Esophagus (tissue), 2 donors: ENCODE results near the gene KLHL25. TPM values are rescaled to one million over a fixed set of nuclear protein-coding genes. Genes with fewer than 3 reads are reported as not detected.

Experiments
- H3K27ac ChIP-seq, 2 donors: one replicate each; pipeline ENCODE4 v1.5.1; 2013; ENCODE audit warnings: low read depth in 2 of 2, mild to moderate bottlenecking in 2 of 2, inconsistent platforms in 1 of 2, low read length in 1 of 2, moderate library complexity in 1 of 2
- H3K27me3 ChIP-seq, 2 donors: one replicate each; pipeline ENCODE4 v1.6.1; 2013; ENCODE audit warnings: low read length in 2 of 2, control low read depth in 1 of 2, mild to moderate bottlenecking in 1 of 2; ENCODE audit not compliant: insufficient read depth in 2 of 2, control insufficient read depth in 1 of 2
- H3K36me3 ChIP-seq, 2 donors: one replicate each; pipeline ENCODE4 v1.6.1; 2013; ENCODE audit warnings: low read length in 1 of 2; ENCODE audit not compliant: control insufficient read depth in 2 of 2, insufficient read depth in 2 of 2
- H3K4me1 ChIP-seq, 2 donors: one replicate each; pipeline ENCODE4 v1.6.1; 2013; ENCODE audit warnings: low read length in 1 of 2; ENCODE audit not compliant: control insufficient read depth in 2 of 2, insufficient read depth in 2 of 2
- H3K4me3 ChIP-seq, 2 donors: one replicate each; pipeline ENCODE4 v1.5.1; 2013; ENCODE audit warnings: low read length in 2 of 2, mild to moderate bottlenecking in 2 of 2, low read depth in 1 of 2, moderate library complexity in 1 of 2
- H3K9me3 ChIP-seq, 2 donors: one replicate each; pipeline ENCODE4 v1.6.1; 2013; ENCODE audit warnings: mild to moderate bottlenecking in 2 of 2, low read depth in 1 of 2, low read length in 1 of 2, moderate library complexity in 1 of 2; ENCODE audit not compliant: control insufficient read depth in 2 of 2, insufficient read depth in 1 of 2
- WGBS, 2 donors: extraction: QIAGEN DNeasy Blood & Tissue Kit; methylation state at CpG; one replicate each; pipeline ENCODE4 v1.1.7; 2013; 5-methylcytosine and 5-hydroxymethylcytosine counted together
- polyA plus RNA-seq, 2 donors: library from polyadenylated mRNA; stranded (reverse); fragments of 200-250 nt; gene quantifications; one replicate each; pipeline ENCODE4 v1.2.3, GENCODE V29; 2013
- donor health status: healthy with polysubstance abuse.
- donor health status: Bipolar disorder and iron deficiency.

Gene KLHL25
- polyA plus RNA-seq, 2 donors, result 4.2 to 4.5 TPM

DNA sequence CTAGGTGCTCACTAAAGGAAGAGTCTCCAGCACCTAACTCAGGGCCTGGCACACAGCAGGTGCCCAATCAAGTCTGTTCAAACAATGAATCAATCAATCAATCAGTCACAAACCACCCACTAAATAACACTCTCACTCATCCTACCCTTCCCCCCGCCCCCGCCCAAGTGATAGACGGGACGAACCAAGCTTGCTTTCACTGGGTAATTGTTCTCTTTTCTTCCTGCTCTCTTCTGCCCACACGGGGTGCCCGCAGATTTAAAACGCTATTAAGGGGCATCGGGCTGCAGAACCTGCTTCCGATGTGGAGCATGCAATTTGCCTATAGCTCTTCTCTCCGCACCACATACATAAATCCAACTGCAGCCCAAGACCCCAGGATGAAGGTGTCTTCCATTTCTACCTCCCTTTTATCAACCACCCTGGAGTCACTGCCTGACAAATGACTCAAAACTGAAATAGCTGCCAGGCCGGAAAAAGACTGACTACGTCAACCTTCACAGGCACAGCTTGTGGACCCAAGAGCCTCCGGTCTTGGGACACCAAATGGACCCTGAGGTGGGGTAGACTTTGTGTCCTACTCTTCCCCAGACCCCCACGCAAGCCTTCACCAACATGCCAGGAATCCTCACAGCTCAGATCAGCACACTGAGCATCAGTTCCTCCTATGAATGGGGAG lies 1.7 kb downstream of the KLHL25 start:
- H3K36me3 ChIP-seq, result no peaks in the 10 kb centered on the region
- H3K4me3 ChIP-seq, result peak overlapping the region; percentile 86 to 91
- peak overlapping the region in 1 of 2 donors; percentile 43 for H3K27ac ChIP-seq
- no peaks in the 10 kb centered on the region for H3K9me3 ChIP-seq
- WGBS, 2 donors, result 48 to 57% methylated on average over 14 of the region's 14 CpGs
- no peaks in the 10 kb centered on the region for H3K27me3 ChIP-seq
- peaks cover 7 to 10% of the 10 kb centered on the region in 2 donors for H3K4me1 ChIP-seq

DNA sequence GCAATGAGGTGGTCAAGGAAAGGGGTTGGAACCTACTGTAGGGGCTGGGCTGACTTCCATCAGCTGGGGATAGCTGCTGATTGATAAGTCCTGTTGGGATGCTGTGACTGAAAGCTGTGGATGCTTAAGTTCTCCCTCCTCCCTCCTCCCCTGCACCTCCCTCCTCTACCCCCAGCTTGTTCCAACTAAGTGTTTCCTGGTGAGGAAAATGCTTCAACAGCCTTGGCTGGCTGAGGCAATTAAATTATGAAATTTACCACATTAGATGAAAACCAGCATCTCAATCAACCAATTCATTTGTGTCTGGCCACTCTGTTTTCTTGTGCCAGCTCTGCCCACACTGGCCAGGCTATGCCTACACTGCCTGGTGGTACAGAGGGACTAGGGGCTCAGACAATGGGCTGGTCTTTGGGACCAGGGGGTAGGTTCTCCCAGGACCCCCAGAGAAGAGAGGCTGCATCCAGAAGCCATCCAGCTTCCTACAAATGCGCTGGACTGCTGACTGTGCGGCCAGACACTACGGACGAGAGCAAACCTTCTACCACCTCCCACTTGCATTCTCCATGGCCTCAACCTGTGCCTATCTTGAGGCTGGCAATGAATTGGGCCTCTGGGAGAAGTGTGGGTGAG lies 2.5 kb downstream of the KLHL25 start:
- no peak overlapping the region for H3K4me3 ChIP-seq
- 96 to 98% methylated on average over 4 of the region's 4 CpGs for WGBS, 2 donors
- no peaks in the 10 kb centered on the region for H3K9me3 ChIP-seq
- H3K4me1 ChIP-seq, result peaks cover 7 to 10% of the 10 kb centered on the region in 2 donors
- H3K27ac ChIP-seq, result no peak overlapping the region
- H3K36me3 ChIP-seq, result no peaks in the 10 kb centered on the region
- no peaks in the 10 kb centered on the region for H3K27me3 ChIP-seq

GRCh38 chr15:85789496-85789875 lies 5.2 kb downstream of the KLHL25 start:
- Histone ChIP-seq H3K4me1 (peaks cover 14 to 16% of the 10 kb centered on the region in 2 donors), H3K9me3 (no peaks in the 10 kb centered on the region), H3K36me3 (no peaks in the 10 kb centered on the region), H3K27ac (peak overlapping the region; percentile 29 to 62), H3K27me3 (no peaks in the 10 kb centered on the region), H3K4me3 (no peak overlapping the region)
- 78% methylated on average over 7 of the region's 7 CpGs for WGBS, 2 donors

GRCh38 chr15:85788771-85789495 lies 5.8 kb downstream of the KLHL25 start:
- no peaks in the 10 kb centered on the region for H3K27me3 ChIP-seq
- H3K9me3 ChIP-seq, result no peaks in the 10 kb centered on the region
- H3K4me1 ChIP-seq, result peaks cover 14 to 16% of the 10 kb centered on the region in 2 donors
- WGBS, 2 donors, result 52 to 68% methylated on average over 12 of the region's 12 CpGs
- no peaks in the 10 kb centered on the region for H3K36me3 ChIP-seq
- no peak overlapping the region for H3K4me3 ChIP-seq
- peak overlapping the region; percentile 35 to 62 for H3K27ac ChIP-seq

DNA sequence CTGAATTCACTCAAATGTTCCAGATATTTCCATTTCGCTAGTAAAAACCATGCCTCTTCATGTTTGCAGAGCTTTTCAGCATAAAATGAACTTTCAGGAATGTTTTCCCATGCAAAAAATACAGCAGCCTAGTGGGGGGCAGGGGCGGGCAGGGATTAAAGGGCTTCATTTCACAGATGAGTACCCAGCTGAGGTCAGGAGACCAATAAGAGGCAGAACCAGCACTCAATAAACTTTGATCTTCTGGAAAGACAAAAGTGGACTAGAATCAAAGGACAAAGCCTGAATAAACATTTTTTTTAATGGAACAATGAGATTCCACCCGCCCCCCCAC lies 8.0 kb downstream of the KLHL25 start:
- WGBS, 2 donors, result 70 to 81% methylated on average over 3 of the region's 3 CpGs

DNA sequence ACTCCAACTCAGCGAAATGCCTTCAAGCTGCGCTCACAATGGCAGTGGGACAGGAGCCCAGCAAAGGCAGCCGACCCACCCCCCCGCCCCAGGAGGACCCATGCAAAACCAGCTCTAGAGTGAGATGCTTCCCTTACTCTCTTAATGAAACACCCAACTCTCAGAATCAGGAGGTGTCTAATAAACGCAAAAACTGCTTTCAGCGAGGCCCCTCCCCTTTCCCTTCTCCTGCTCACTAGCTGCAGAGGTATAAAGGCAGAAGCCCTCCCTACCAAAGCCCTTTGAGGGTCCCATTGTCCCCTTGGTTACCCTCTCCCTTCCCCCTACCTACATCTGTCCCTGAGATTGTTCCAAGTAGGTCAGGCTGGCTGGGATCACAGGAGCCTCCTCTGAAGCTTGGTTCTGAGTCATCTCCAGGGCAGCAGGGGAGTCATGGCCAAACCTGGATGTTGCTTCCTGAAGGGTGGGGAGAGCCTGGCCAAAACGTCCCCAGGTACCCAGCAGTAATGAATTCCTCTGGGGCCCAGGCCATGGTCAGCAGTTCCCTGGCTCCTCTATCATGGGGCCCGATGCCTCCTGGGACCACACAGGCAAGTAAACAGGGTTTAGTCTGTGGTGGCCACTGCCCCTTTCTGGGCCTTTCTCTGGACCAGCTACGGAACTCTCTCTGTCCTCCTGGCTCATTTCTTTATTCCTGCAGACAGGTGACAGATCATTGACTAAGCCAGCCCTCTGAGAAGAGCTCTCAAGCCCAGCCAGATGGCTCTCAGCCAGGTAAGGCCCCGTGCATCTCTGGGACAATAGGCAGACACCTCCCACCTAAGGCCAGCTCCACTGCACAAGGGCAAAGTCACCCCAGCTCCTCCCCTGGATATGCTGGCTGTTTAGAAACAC lies 8.6 kb downstream of the KLHL25 start:
- H3K4me3 ChIP-seq, result no peak overlapping the region
- no peaks in the 10 kb centered on the region for H3K27me3 ChIP-seq
- H3K27ac ChIP-seq, result peak overlapping the region; percentile 11 to 92
- H3K9me3 ChIP-seq, result no peaks in the 10 kb centered on the region
- WGBS, 2 donors, result 31 to 45% methylated on average over 10 of the region's 10 CpGs
- H3K36me3 ChIP-seq, result no peaks in the 10 kb centered on the region
- peaks cover 8 to 12% of the 10 kb centered on the region in 2 donors for H3K4me1 ChIP-seq

More for the DNA sequence above, 8.0 kb downstream of the KLHL25 start:
- Histone ChIP-seq H3K9me3 (no peaks in the 10 kb centered on the region), H3K4me1 (peaks cover 8 to 12% of the 10 kb centered on the region in 2 donors), H3K4me3 (no peak overlapping the region), H3K27ac (peak overlapping the region; percentile 11 to 92), H3K36me3 (no peaks in the 10 kb centered on the region), H3K27me3 (no peaks in the 10 kb centered on the region)

GRCh38 chr15:85782064-85782463 lies 12.7 kb downstream of the KLHL25 start:
- Histone ChIP-seq H3K36me3 (no peaks in the 10 kb centered on the region), H3K9me3 (no peaks in the 10 kb centered on the region), H3K27me3 (no peaks in the 10 kb centered on the region), H3K4me3 (no peak overlapping the region), H3K4me1 (peaks cover 14 to 16% of the 10 kb centered on the region in 2 donors), H3K27ac (no peak overlapping the region)
- WGBS, 2 donors, result 89 to 95% methylated on average over 6 of the region's 6 CpGs

DNA sequence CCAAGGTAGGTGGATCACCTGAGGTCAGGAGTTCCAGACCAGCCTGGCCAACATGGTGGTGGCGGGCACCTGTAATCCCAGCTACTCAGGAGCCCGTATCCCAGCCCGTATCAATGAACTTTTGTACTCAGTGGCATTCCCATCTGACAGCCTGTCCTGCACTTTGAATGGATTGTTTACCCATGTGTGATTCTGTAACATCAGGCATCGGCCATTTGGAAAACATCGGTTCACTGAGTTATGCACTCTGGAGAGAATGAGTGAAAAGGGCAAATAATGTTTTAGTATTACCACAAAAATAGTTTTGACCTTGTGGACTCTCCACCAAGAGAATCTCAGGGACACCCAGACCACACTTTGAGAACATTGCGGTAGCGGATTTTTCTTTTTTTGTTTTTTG lies 13.6 kb downstream of the KLHL25 start:
- WGBS, 2 donors, result 89 to 92% methylated on average over 7 of the region's 7 CpGs
- Histone ChIP-seq H3K4me1 (peaks cover 10 to 14% of the 10 kb centered on the region in 2 donors), H3K36me3 (no peaks in the 10 kb centered on the region), H3K27me3 (no peaks in the 10 kb centered on the region), H3K4me3 (no peak overlapping the region), H3K27ac (no peak overlapping the region), H3K9me3 (no peaks in the 10 kb centered on the region)
